ENCODE measurements around the gene AQP6.

DNA sequence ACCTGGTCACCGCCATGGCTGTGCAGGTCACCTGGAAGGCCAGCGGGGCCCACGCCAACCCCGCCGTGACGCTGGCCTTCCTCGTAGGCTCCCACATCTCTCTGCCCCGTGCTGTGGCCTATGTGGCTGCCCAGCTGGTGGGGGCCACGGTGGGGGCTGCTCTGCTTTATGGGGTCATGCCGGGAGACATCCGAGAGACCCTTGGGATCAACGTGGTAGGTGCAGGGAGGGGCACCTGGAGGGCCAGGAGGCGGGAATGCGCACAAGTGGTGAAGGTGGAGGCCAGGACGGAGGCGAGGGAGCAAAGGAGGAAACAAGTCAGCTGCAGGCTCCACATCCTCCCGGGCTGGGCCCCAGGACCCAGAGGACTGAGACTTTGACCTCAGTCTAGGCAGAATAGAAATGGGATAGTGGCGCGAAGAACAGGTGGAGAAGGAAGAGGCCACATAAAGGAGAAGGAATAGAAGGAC is 649 bp downstream of the AQP6 start:
- TF ChIP-seq, protein P1, sequence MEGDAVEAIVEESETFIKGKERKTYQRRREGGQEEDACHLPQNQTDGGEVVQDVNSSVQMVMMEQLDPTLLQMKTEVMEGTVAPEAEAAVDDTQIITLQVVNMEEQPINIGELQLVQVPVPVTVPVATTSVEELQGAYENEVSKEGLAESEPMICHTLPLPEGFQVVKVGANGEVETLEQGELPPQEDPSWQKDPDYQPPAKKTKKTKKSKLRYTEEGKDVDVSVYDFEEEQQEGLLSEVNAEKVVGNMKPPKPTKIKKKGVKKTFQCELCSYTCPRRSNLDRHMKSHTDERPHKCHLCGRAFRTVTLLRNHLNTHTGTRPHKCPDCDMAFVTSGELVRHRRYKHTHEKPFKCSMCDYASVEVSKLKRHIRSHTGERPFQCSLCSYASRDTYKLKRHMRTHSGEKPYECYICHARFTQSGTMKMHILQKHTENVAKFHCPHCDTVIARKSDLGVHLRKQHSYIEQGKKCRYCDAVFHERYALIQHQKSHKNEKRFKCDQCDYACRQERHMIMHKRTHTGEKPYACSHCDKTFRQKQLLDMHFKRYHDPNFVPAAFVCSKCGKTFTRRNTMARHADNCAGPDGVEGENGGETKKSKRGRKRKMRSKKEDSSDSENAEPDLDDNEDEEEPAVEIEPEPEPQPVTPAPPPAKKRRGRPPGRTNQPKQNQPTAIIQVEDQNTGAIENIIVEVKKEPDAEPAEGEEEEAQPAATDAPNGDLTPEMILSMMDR (IDR thresholded peaks at IDR 0.05): no peak
- no peak for TF ChIP-seq POLR2A (IDR thresholded peaks at IDR 0.05)
